Activated CD8-positive, alpha-beta T cell treated with anti-CD3 and anti-CD28 coated beads for 36 hours (primary cell): ENCODE measurements around the gene SAP30BP. TPM values are rescaled to one million over a fixed set of nuclear protein-coding genes. Genes with fewer than 3 reads are reported as not detected.

Source experiments
- ATAC-seq: fragments of 200-7000 bp; cut with Tn5 transposase; one replicate; pipeline ENCODE4 v1.10.0; 2021; ENCODE audit warnings: mild to moderate bottlenecking, moderate library complexity
- CTCF ChIA-PET: fragments of 350-600 bp; sonication (Branson Sonifier 250); formaldehyde crosslinking; loops from one replicate; lab custom pipeline; 2021; ENCODE audit warnings: antibody characterized with exemption; lab: Charles Lee
- POLR2A ChIA-PET: fragments of 350-600 bp; sonication (Branson Sonifier 250); formaldehyde crosslinking; loops from one replicate; lab custom pipeline; 2021; ENCODE audit warnings: antibody characterized with exemption; lab: Charles Lee
- DNase-seq: peaks from one replicate; pipeline ENCODE4 v3.0.0-alpha.2; 2020
- H3K27ac Mint-ChIP-seq: one replicate; pipeline ENCODE4 v1.8.0; 2021; ENCODE audit warnings: mild to moderate bottlenecking, mixed read lengths
- H3K27me3 Mint-ChIP-seq: one replicate; pipeline ENCODE4 v1.8.0; 2021; ENCODE audit warnings: mixed read lengths
- H3K36me3 Mint-ChIP-seq: one replicate; pipeline ENCODE4 v1.8.0; 2021; ENCODE audit warnings: low read depth, mixed read lengths
- H3K4me1 Mint-ChIP-seq: one replicate; pipeline ENCODE4 v1.8.0; 2021; ENCODE audit warnings: low read depth, mixed read lengths
- H3K4me3 Mint-ChIP-seq: one replicate; pipeline ENCODE4 v1.8.0; 2021; ENCODE audit warnings: mild to moderate bottlenecking, moderate library complexity, mixed read lengths
- H3K9me3 Mint-ChIP-seq: one replicate; pipeline ENCODE4 v1.8.0; 2021; ENCODE audit warnings: mixed read lengths
- CTCF ChIP-seq: fragments of 200-600 bp; IDR thresholded peaks from one replicate; pipeline ENCODE4 v1.8.0; 2022; ENCODE audit warnings: antibody characterized with exemption, mild to moderate bottlenecking
- intact Hi-C: fragments of 100-400 bp; cut with micrococcal nuclease; formaldehyde crosslinking; loops from one replicate; pipeline ENCODE4 v1.10.0; 2022
- total RNA-seq, 2 experiments: library from RNA; stranded (reverse); gene quantifications; one replicate each; pipeline ENCODE4 v1.2.3, GENCODE V29; 2021

SAP30BP gene
- total RNA-seq, 2 experiments from 2014 or later, result 73.0 to 75.8 TPM

- intact Hi-C loops, result no loop called here
- ChIA-PET CTCF (interaction anchor here (0.9 to 1.9 kb wide), 2 partner anchors 44 to 47 kb away, joined by 3 to 5 read pairs; no protein-coding TSS in a partner anchor), POLR2A (no interaction called here)
- H3K27me3 Mint-ChIP-seq, result no peaks in the 10 kb centered on the region
- no peak for TF ChIP-seq CTCF
- H3K4me3 Mint-ChIP-seq, result no peak overlapping the region
- no peaks in the 10 kb centered on the region for H3K9me3 Mint-ChIP-seq
- no peaks in the 10 kb centered on the region for H3K4me1 Mint-ChIP-seq
- DNase-seq (no peak), ATAC-seq (no peak)
- peaks cover 18% of the 10 kb centered on the region for H3K36me3 Mint-ChIP-seq
- peak overlapping the region; percentile 20 for H3K27ac Mint-ChIP-seq
Observed at GRCh38 chr17:75706042-75706728, 39.0 kb downstream of the SAP30BP start.

GRCh38 chr17:75707079-75707571 is 40.0 kb downstream of the SAP30BP start:
- TF ChIP-seq CTCF, result no peak
- intact Hi-C loops, result no loop called here
- ATAC-seq (no peak), DNase-seq (no peak)
- H3K27me3 Mint-ChIP-seq, result no peaks in the 10 kb centered on the region
- ChIA-PET POLR2A (interaction anchor here (0.7 kb wide), 1 partner anchor 10 kb away, joined by 3 read pairs; no protein-coding TSS in a partner anchor), CTCF (no interaction called here)
- H3K36me3 Mint-ChIP-seq, result peaks cover 15% of the 10 kb centered on the region
- no peaks in the 10 kb centered on the region for H3K4me1 Mint-ChIP-seq
- no peak overlapping the region for H3K4me3 Mint-ChIP-seq
- H3K27ac Mint-ChIP-seq, result no peak overlapping the region
- H3K9me3 Mint-ChIP-seq, result no peaks in the 10 kb centered on the region

- Mint-ChIP-seq H3K4me1 (no peaks in the 10 kb centered on the region), H3K27me3 (peaks cover 4% of the 10 kb centered on the region), H3K27ac (no peak overlapping the region), H3K36me3 (peaks cover 2% of the 10 kb centered on the region), H3K9me3 (no peaks in the 10 kb centered on the region), H3K4me3 (no peak overlapping the region)
- no peak for TF ChIP-seq CTCF
- intact Hi-C loops, result no loop called here
- DNase-seq (no peak), ATAC-seq (no peak)
- ChIA-PET POLR2A (interaction anchor here (0.6 kb wide), 1 partner anchor 29 kb away, joined by 3 read pairs; no protein-coding TSS in a partner anchor), CTCF (no interaction called here)
Observed at GRCh38 chr17:75712446-75712845, 45.3 kb downstream of the SAP30BP start.

- CTCF ChIA-PET, result interaction anchor here (1.0 to 22.4 kb wide), 4 partner anchors 30 to 118 kb away, joined by 5 to 217 read pairs (median 14); partner anchors contain the start of gene SMIM5
- no peak overlapping the region for H3K4me3 Mint-ChIP-seq
- no peaks in the 10 kb centered on the region for H3K9me3 Mint-ChIP-seq
- DNase-seq, result no peak
- POLR2A ChIA-PET, result interaction anchor here (0.6 kb wide), 1 partner anchor 203 kb away, joined by 3 read pairs; no protein-coding TSS in a partner anchor
- intact Hi-C loops, result no loop called here
- H3K4me1 Mint-ChIP-seq, result peaks cover 3% of the 10 kb centered on the region
- H3K36me3 Mint-ChIP-seq, result no peaks in the 10 kb centered on the region
- H3K27me3 Mint-ChIP-seq, result peaks cover 10% of the 10 kb centered on the region
- H3K27ac Mint-ChIP-seq, result no peak overlapping the region
- ATAC-seq, result no peak
- no peak for TF ChIP-seq CTCF
Observed at GRCh38 chr17:75719732-75720131, 52.6 kb downstream of the SAP30BP start.
